ENCODE measurements around the gene LRMDA. TPM values are rescaled to one million over a fixed set of nuclear protein-coding genes. Genes with fewer than 3 reads are reported as not detected.
"Not testable (repeated sequence)": the region's sequence is repeated elsewhere in the genome, so short reads cannot be mapped to it uniquely, and the experiment has no call there.

Gene LRMDA
- total RNA-seq, 1 experiment from 2014 or later = 7.9 TPM

DNA sequence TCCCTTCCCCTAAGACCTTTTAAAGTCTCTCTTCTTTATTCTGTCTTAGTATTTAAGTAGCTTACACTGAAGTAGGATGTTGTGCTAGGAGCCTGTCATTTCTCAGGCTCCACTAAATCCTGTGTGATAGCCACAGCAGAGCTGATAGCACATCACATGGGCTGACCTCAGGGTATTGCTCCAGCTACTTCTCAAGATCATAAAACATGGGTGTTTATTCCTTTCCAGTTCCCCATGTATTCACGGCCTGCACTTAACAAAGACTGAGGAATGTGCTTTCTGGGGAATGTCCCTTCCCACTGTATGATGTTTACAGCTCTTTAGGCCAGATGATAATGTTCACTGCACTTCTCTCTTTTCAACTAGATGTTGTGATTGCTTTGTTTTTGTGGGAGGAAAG lies 1119.4 kb downstream of the LRMDA start:
- DNase-seq (ENCODE audit: low read depth) = no peak

DNA sequence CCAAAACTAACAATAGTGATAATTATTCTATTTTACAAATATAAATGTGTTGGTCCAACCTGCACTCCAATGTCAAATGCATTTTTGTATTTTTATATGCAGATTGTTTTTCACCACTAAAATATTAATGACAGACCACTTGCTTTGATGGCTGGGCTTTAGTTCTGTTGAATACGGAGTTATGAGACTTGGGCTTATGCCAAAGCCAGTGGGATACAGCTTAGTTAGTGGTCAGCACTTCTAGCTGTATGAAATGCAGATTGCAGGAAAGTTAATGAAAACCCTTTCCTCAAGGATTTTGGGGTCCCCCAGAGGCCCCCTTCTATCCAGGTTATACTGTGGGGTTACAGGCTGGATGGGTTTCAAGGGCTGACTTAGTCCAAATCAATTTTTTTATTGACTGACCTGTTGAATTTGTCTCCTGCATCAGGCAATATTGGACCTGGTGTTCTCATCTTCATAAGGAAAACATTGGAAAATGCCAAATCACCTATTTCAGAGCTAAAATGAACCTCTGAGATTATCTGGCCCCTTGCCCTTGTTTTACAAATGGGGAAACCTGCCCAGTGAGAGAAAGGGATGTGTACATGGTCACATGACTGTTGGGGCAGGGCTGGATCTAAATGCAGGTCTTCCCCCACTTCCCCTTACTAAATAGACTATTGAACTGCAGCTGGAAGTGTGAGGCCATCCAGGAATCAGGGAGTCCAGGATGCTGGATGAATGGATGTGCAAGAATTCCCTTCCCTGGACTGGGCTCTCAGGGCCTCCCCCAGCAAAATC lies 1120.9 kb downstream of the LRMDA start:
- no peak for DNase-seq (ENCODE audit: low read depth)

DNA sequence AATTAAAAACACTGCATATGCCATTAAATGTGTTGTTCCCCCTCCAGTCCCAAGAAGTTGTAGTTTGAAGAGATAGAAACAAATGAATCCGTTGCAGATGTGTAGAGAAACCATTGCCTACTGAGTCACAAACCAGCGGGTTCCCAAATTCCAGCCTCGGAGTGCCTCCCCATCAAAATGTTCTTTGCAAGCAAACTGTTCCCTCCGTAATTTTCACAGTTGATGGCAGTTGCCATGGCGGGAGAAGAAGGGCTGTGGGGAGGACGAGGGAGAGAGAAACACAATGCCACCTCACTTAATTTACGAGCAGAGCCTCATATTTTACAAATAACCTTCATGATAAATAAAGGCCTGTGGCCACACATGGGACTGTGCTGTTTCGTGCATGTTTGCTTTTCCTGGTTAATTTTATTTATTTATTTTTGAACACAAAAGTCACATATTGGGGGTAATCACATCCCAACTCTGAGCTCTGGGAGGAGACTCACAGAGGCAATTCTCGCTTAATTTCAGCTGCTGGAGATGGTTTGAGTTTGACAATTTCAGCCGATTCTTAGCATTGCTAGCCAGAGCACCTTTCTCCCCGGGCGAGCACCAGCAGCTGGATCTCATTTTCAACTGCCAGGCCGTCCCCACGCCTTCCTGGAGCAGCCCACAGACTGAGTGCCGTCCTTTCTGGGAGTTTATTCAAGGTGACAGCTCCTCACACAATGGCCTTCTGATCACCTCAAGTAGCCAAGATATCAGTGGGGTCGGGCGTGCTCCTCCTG lies 1122.0 kb downstream of the LRMDA start:
- DNase-seq (ENCODE audit: low read depth) = no peak

DNA sequence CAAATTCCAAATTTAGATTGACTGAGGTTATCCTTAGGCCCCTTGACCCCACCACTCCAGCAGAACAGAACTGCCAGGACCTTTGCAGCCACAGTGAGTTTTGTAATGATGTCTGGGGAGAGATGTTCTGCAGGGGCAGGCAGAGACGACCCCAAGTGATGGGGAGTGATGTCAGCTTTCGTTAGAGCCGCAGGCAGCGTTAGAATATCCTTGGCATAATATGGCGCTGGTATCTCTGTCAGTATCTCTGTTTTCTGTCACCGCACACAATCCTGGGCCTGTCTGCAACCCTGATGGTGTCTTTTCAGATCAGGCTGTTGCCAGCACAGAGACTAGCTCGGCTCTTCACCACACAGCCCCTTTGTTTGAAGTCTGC lies 1122.6 kb downstream of the LRMDA start:
- DNase-seq (ENCODE audit: low read depth) = no peak

DNA sequence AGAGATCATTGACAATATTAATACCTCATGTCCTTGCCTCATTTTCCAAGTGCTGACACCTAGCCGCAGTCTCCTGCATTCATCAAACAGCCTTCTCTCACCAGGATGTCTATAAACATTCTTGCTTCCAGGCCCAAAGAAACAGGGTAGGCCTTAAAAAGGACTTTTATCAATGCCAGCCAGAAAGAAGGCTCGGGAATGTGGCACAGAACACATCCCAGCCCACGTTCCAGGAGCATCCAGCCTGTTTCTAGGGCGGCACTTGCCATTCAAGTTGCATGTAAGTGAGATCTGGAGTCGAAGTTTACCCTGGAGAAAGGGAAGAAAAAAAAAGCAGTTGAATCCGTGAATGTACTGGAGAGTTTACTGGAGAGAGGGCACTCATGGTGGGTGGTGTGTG lies 1123.1 kb downstream of the LRMDA start:
- DNase-seq (ENCODE audit: low read depth) = no peak

DNA sequence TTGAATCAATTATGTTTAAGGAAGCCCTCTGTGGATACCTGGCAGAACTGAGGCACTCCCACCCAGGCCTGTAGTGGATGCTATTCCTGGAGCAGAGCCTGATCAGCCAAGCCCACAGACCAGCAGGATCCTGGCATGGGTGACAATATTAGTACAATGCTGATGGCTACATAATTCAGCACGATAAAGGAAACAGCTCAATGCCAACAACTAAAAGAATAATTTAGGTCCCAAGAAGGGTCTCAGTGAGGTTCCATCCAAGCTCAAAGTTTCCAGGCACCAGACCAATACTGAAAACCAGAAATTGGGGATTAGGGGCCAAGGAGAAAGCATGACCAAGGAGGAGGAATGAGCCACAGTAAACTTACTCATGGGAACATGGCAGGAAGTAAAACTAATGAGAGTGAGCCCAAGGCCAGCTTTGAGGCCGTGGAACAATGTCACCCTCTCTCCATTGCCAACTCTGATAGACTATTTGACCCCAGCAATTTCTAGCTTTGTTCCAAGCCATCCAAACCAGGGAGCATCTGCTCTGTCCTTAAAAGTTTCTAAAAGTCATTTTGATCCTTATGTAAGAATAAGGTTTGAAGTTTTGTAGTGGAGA lies 1123.7 kb downstream of the LRMDA start:
- DNase-seq (ENCODE audit: low read depth) = no peak

DNA sequence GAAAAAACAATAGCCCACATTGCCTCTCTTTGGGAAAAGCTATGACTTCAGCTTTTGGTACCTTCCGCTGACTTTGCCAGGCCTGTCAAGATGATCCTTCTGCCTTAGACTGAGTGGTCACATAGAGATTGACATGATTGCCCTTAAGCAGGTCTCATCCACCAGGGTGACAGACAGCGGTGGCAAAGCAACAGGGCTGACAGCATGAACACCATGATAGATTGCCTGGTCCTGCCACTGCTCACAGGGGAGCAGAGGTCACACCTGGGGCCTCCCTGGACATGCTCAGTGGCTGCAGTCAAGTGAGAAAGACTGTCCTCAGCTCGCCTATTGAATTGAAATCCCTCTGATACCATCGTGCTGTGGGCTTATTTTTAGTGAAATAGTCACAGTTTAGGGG lies 1125.9 kb downstream of the LRMDA start:
- no peak for DNase-seq (ENCODE audit: low read depth)

DNA sequence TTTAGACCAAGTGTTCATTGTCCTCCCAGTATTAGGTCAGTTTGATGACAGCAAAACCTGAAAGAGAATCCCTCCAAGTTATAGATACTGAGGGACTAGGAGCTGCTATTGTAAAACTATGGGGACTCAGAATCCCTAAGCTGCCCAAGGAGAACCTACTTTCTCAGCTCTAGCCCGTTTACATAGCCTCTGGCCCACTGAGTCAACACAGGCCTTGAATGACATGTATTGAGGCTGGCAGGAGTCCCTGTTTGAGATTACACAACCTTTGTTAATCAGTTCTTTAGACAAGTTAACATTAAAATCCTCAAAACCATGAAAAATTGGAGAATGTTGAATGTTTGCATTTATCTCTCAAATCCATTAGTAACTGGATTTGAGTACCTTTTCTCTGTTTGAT lies 1127.2 kb downstream of the LRMDA start:
- DNase-seq (ENCODE audit: low read depth) = peak; percentile 78

DNA sequence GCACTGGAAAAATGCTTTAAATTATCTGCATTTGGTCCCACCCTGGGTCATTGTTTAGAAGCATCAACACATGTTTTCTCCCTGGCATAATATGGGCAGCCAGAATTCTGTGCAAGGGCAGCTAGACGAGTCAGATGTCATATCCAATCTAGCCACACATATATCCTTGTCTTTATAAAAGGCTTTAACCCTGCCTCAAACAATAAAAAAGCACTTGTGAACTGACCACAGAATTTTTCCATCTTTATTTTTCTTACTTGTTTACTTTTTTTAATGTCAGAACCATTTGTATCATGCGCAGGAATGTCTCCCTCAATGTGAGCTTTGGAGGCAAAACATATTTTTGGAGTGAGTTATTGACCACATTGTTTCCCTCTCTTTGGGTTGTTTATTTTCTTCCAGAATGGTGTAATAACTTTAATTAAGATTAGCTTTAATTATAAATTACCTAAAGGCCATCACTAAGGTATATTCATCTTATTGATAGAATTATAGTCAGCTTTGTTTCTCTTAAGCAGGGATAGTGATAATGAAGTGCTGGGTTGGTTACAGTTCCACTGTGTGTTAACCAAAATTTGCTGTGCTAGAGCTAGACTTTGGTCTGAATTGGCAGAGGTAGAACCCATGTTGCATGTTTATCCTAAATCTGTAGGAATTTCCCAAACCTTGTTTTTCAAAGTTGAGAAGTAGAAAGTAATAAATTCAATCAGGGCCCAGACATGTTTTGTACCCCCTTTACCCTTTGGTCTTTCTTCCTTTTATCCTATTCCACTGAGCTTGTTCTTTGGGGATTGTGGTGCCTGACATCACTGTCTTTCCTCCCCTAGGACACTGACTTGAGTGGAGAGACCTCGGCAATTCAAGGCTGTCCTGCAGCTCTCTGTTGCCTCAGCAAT lies 1127.8 kb downstream of the LRMDA start:
- DNase-seq (ENCODE audit: low read depth) = peak; percentile 59

DNA sequence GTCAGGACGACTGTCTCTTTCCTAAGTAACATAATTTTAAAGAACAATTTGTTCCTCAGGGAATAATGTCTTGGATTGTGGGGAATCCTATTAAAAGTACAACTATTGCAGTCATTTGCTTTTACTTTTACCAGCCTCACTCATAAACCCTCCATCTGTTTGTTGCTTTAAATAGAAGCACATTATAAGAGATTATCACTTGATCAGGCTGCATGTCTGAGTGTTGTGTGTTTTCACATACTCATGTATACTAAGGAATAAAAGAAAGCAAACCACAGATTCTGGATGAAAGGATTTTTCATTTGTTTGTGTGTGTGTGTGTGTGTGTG lies 1128.4 kb downstream of the LRMDA start:
- DNase-seq (ENCODE audit: low read depth) = no peak

DNA sequence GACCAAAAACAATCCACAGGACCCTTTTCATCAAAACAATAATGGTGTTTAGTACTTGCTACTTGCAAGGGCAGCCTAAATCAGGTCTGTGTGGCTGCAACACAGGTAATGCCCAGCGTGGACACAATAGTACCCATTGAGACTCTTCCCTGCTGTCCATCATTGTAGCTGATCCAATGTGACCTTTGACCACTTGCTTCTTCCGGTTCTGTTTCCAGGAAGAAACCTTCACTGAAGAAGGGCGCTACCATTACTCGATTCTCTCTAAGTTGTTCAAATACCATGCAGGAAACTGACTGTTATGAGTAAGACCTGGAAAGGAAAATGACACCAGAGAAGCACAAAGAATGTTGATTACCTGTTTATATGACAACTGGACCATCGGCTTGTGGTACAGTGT lies 1128.9 kb downstream of the LRMDA start:
- no peak for DNase-seq (ENCODE audit: low read depth)

DNA sequence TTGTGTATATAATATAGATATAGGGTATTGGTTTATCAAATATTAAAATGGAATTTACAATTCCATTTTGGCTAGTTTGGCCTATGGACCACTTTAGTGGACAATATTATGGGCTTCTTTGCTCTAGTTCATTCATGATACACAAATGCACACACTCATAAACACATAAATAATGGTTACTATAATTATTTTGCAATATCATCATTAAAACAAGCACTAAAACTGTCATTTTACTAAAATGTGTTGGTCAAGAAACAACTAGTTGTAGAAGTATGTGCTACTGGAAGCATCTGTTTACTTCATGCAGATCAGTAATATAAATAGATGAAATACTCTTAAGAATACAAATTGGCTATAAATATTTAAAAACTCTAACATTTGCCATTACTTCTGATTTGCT lies 1131.9 kb downstream of the LRMDA start:
- no peak for DNase-seq (ENCODE audit: low read depth)

DNA sequence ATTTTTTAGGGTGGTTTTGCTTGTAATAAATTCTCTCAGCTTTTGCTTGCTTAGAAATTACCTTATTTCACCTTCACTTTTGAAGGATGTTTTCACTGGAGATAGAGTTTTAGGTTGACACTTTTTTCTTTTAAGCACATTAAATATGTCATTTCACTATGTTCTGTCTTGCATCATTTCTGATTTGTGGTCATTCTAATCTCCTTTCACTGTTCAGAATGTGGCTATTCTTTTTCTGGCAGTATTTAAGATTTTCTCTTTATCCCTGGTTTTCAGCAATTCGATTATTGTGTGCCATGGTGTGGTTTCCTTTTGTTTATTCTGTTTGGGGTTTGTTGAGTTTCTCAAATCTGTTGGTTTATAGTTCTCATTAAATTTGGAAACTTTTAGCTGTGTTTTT lies 1140.6 kb downstream of the LRMDA start:
- DNase-seq (ENCODE audit: low read depth) = no peak

DNA sequence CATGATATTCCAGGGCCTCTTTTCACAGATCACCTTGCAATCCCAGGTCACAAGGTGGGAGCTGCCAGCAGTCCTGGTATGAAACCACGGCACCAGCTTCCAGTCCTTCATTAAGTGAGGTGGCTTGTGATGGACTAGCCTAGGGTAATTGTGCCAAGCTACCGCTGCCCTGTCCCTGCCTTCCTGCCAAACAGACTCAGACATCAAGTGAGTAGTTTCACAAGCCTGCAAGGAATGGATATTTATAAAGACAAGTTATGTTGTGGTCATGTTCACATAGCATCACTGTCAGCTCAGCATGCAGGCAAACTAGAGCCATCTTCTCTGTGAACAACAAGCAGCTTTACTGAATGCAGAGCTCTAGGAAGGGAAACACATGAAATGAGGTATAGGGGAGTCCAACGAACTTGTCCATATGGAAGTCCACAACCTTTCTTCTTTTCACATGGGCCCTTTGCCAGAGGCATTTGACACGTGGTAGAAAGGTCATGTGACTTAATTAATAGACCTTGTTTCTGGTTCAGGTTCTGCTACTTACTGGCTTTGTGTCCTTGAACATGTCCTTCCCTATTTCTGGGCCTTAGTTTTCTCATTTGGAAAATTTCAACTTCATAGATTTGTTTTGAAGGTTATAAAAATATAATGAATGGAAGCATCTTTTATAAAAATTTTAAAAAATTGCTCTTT lies 1145.0 kb downstream of the LRMDA start:
- peak; percentile 8 for DNase-seq (ENCODE audit: low read depth)

DNA sequence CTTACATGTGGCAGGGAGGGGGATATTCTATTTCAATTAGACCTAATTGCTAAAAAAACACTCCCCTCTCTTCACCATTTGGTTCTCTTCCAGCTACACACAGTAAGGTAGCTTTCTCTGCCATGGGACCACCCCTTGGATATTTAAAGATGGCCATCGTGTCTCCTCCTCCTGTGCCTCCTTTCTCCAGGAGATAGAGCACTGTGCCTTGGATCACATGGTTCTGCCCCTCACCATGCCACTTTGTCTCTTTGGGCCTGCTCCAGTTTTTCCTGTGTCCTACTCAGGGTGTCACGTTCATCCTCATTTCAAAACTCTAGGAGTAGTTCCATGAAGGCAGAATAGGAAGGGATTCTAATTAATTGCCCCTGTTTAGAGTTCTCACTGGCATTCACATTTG lies 1146.0 kb downstream of the LRMDA start:
- DNase-seq (ENCODE audit: low read depth) = no peak

DNA sequence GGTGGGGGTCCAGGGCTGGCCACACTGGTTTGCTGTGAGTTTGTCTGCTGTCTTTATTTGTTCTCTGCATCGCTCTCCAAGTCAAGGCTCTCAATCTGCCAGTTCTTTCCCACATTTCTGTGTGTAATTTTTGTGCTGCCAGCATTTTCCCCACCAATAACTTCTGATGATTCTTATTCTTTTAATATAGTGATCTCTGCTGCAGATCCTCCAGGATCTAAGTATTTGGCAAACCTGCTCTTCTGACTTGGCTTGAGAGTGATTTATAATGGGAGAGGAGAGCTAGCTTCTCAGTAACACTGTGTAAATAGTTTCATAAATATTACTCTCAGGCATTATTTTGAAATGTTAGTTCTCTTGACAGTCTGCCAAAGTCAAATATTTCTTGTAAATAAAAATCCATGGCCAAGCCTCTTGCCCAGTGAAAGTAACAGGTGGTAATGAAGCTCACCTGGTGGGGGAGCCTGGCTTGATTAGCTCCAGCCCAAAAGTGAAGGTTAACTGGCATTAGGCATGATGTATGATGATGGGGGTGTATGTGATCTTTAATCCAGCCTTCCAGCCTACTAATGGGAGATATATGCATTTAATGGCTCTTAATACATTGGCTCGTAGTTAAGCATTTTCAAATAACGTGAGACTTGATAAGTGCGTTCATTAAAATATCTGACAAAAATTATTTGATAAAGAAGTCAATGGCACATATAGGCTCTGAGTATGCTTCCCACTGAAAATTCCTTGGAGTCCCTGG lies 1150.3 kb downstream of the LRMDA start:
- DNase-seq (ENCODE audit: low read depth) = no peak

DNA sequence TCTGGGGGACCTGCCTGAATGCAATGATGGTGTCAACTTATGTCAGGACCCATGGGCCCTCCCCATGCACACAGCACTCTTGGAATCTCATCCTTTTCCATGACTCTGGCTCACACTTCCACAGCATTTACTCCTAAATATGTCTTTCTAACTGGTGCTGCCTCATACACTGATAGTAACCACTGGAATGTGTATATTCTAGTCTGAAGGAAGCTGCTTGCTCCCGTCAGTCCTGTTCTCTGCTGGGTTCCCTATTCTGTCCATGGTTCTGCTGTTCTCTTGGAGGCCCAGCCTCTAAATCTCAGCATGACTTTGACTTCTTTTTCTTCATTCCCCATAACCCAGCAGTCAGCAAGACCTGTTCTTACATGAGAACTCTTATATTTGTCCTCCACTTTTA lies 1151.1 kb downstream of the LRMDA start:
- no peak for DNase-seq (ENCODE audit: low read depth)

DNA sequence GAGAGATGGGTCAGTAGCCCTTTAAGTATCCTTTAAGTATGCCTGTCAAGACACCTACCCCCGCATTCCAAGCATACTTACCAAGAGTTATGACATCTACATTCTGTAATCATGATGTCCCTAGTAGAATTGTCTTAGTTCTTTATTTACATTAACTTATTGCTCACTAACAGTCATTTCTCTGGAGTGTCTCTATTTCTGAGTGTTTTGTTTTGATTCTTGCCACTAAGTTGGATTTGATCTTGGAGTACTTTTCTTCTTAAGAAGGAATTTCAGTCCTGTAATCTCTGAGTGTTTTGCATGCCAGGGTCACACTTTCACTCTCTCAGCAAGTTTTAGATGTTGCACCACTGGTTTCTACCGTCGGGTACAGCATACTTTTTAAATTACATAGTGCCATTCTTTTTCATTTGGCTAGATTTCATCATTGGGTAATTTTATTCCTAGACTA lies 1152.3 kb downstream of the LRMDA start:
- peak; percentile 65 for DNase-seq (ENCODE audit: low read depth)

DNA sequence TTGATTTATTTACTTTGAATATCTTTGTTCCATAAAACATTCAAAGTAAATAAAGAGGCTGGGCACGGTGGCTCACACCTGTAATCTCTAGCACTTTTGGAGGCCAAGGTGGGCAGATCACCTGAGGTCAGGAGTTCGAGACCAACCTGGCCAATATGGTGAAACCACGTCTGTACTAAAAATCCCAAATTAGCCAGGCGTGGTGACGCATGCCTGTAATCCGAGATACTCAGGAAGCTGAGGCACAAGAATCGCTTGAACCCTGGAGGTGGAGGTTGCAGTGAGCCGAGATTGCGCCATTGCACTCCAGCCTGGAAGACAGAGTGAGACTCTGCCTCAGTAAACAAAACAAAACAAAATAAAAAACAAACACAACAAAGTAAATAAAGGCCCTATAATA lies 1153.0 kb downstream of the LRMDA start:
- not testable (repeated sequence) for DNase-seq (ENCODE audit: low read depth)

Measured in RPMI7951 (cell line).